Mucosa of rectum (tissue), 2 donors: ENCODE results near the gene FABP1.

Experiments
- H3K27ac ChIP-seq, 2 donors: one replicate each; pipeline ENCODE4 v1.7.0; 2013; ENCODE audit warnings: inconsistent platforms in 2 of 2, low read depth in 2 of 2, low read length in 2 of 2
- H3K27me3 ChIP-seq, 2 donors: one replicate each; pipeline ENCODE4 v1.7.0; 2013; ENCODE audit warnings: low read length in 2 of 2; ENCODE audit not compliant: control insufficient read depth in 2 of 2, insufficient read depth in 2 of 2
- H3K36me3 ChIP-seq, 2 donors: one replicate each; pipeline ENCODE4 v1.7.0; 2013; ENCODE audit warnings: low read length in 2 of 2; ENCODE audit not compliant: control insufficient read depth in 2 of 2, insufficient read depth in 2 of 2
- H3K4me1 ChIP-seq, 2 donors: one replicate each; pipeline ENCODE4 v1.7.0; 2013; ENCODE audit warnings: low read length in 2 of 2, mild to moderate bottlenecking in 1 of 2; ENCODE audit not compliant: control insufficient read depth in 2 of 2, insufficient read depth in 2 of 2
- H3K4me3 ChIP-seq, 2 donors: one replicate each; pipeline ENCODE4 v1.7.0; 2013; ENCODE audit warnings: low read length in 2 of 2
- H3K9ac ChIP-seq, 2 donors: one replicate each; pipeline ENCODE4 v1.7.0; 2013; ENCODE audit warnings: low read length in 2 of 2, low read depth in 1 of 2, mild to moderate bottlenecking in 1 of 2
- H3K9me3 ChIP-seq, 2 donors: one replicate each; pipeline ENCODE4 v1.7.0; 2013; ENCODE audit warnings: low read length in 2 of 2; ENCODE audit not compliant: control insufficient read depth in 2 of 2
- donor health status: healthy.
- donor health status: Normal muscosa, but diverticular disease.

FABP1 gene

DNA sequence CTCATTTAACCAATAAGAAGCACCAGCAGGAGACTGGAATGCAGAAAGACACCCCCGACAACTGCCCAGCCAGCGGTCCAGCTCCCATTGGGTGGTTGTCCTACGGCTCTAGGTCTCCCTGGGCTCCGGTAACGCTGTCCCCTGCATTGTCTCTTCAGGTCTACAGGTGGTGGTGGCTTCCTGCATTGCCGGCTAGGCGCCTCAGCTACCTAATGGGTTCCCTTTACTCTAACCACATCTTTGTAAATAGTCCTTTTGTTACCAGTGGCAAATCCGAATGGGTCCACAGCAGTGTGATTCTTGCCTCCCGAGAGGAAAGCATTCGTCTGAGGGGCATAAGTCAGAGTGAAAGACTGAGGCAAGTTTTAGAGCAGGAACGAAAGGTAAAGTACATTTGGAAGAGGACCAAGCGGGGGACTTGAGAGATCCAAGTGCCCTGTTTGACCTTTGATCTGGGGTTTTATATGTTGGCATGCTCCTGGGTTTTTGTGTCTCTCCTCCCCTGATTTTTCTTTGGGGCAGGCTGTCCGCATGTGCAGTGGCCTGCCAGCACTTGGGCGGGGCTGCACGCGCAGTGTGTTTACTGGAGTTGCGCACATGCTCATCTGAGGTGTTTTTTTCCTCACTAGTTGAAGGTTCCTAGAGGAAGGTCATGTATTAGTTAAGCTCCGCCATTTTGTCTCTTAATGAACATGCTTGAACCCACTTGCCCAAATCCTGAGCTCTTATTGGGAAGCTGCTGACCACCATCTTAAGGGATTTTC, 11.0 kb downstream of the FABP1 start:
- H3K36me3 ChIP-seq, result no peaks in the 10 kb centered on the region
- H3K27me3 ChIP-seq, result no peaks in the 10 kb centered on the region
- H3K4me3 ChIP-seq, result no peak overlapping the region
- H3K9ac ChIP-seq, result no peak overlapping the region
- H3K9me3 ChIP-seq, result no peaks in the 10 kb centered on the region
- H3K4me1 ChIP-seq, result no peaks in the 10 kb centered on the region
- no peak overlapping the region for H3K27ac ChIP-seq

GRCh38 chr2:88115825-88116518, 11.9 kb downstream of the FABP1 start:
- no peak overlapping the region for H3K4me3 ChIP-seq

DNA sequence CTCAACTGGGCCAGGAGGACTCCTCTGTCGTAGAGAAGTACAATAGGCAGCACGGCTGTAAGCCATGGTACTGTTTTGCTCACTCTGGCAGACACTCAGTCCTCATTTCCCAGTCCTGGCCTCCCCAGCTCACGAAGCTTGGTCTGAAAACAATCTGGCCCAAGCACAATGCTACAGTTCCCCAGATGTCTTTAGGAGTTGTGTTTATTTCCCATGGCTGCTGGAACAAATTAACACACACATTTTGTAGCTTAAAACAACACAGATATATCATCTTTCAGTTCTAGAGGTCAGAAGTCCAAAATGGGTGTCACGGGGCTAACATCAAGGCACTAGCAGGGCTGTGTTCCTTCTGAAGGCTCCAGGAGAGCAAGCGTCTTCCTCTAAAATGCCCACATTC, 13.0 kb downstream of the FABP1 start:
- Histone ChIP-seq H3K9ac (no peak overlapping the region), H3K9me3 (no peaks in the 10 kb centered on the region), H3K36me3 (no peaks in the 10 kb centered on the region), H3K27ac (no peak overlapping the region), H3K4me3 (no peak overlapping the region), H3K27me3 (no peaks in the 10 kb centered on the region), H3K4me1 (no peaks in the 10 kb centered on the region)

More at GRCh38 chr2:88115825-88116518, 11.9 kb downstream of the FABP1 start:
- Histone ChIP-seq H3K36me3 (no peaks in the 10 kb centered on the region), H3K9me3 (no peaks in the 10 kb centered on the region), H3K27ac (no peak overlapping the region), H3K27me3 (no peaks in the 10 kb centered on the region), H3K9ac (no peak overlapping the region), H3K4me1 (no peaks in the 10 kb centered on the region)

GRCh38 chr2:88113069-88113468, 14.8 kb downstream of the FABP1 start:
- Histone ChIP-seq H3K36me3 (no peaks in the 10 kb centered on the region), H3K9me3 (no peaks in the 10 kb centered on the region), H3K4me3 (no peak overlapping the region), H3K4me1 (no peaks in the 10 kb centered on the region), H3K9ac (no peak overlapping the region), H3K27ac (no peak overlapping the region), H3K27me3 (no peaks in the 10 kb centered on the region)

DNA sequence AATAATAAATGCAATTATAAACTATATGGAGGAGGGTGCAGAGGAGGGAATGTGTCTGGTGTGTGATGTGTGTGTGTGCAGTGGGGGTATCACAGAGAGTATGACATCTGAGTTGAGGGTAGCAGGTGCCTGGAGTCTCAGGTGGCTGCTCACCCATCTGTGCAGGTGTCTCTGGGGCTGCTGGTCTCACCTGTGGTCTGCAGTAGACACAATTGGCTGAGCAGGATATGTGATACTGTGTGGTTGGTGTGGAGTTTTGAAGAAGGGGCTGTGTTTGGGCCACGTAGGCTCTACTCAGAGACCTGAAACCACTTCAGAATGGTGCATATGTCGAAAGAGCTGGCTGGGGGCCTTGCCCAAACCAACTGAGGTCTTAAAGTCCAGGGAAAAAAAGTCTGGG, 17.0 kb downstream of the FABP1 start:
- H3K36me3 ChIP-seq, result no peaks in the 10 kb centered on the region
- H3K9ac ChIP-seq, result no peak overlapping the region
- H3K27me3 ChIP-seq, result no peaks in the 10 kb centered on the region
- no peak overlapping the region for H3K27ac ChIP-seq
- H3K4me1 ChIP-seq, result no peaks in the 10 kb centered on the region
- H3K9me3 ChIP-seq, result no peaks in the 10 kb centered on the region
- H3K4me3 ChIP-seq, result no peak overlapping the region

DNA sequence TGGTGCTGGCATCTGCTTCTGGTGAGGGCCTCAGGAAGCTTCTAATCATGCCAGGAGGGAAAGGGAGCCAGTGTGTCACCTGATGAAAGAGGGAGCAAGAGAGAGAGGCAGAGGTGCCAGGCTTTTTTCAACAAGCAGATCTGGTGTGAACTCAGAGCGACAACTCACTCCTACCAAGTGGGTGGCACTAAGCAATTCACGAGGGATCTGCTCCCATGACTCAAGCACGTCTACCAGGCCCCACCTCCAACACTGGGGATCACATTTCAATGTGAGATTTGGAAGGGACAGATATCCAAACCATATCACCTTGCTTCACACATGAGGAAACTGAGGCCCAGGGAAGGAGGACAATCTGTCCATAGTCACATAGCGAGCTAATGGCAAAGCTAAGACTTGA, 19.1 kb downstream of the FABP1 start:
- no peaks in the 10 kb centered on the region for H3K4me1 ChIP-seq
- H3K9me3 ChIP-seq, result no peaks in the 10 kb centered on the region
- no peak overlapping the region for H3K4me3 ChIP-seq
- H3K9ac ChIP-seq, result no peak overlapping the region
- no peaks in the 10 kb centered on the region for H3K36me3 ChIP-seq
- no peak overlapping the region for H3K27ac ChIP-seq
- H3K27me3 ChIP-seq, result no peaks in the 10 kb centered on the region

- no peaks in the 10 kb centered on the region for H3K9me3 ChIP-seq
- H3K27ac ChIP-seq, result no peak overlapping the region
- no peaks in the 10 kb centered on the region for H3K36me3 ChIP-seq
- H3K27me3 ChIP-seq, result no peaks in the 10 kb centered on the region
- no peak overlapping the region for H3K4me3 ChIP-seq
- H3K4me1 ChIP-seq, result no peaks in the 10 kb centered on the region
- no peak overlapping the region for H3K9ac ChIP-seq
Observed at GRCh38 chr2:88100489-88100858, 27.4 kb downstream of the FABP1 start.

GRCh38 chr2:88099798-88100488, 27.9 kb downstream of the FABP1 start:
- H3K36me3 ChIP-seq, result no peaks in the 10 kb centered on the region
- no peaks in the 10 kb centered on the region for H3K9me3 ChIP-seq
- no peaks in the 10 kb centered on the region for H3K4me1 ChIP-seq
- no peak overlapping the region for H3K27ac ChIP-seq
- no peak overlapping the region for H3K4me3 ChIP-seq
- no peaks in the 10 kb centered on the region for H3K27me3 ChIP-seq
- no peak overlapping the region for H3K9ac ChIP-seq

GRCh38 chr2:88098558-88098900, 29.3 kb downstream of the FABP1 start:
- Histone ChIP-seq H3K9ac (no peak overlapping the region), H3K27me3 (no peaks in the 10 kb centered on the region), H3K36me3 (no peaks in the 10 kb centered on the region), H3K4me3 (no peak overlapping the region), H3K9me3 (no peaks in the 10 kb centered on the region), H3K4me1 (no peaks in the 10 kb centered on the region), H3K27ac (no peak overlapping the region)

- H3K4me3 ChIP-seq, result no peak overlapping the region
- no peaks in the 10 kb centered on the region for H3K36me3 ChIP-seq
- H3K27me3 ChIP-seq, result no peaks in the 10 kb centered on the region
- no peak overlapping the region for H3K9ac ChIP-seq
- no peak overlapping the region for H3K27ac ChIP-seq
- no peaks in the 10 kb centered on the region for H3K9me3 ChIP-seq
- no peaks in the 10 kb centered on the region for H3K4me1 ChIP-seq
Observed at GRCh38 chr2:88097891-88098557, 29.8 kb downstream of the FABP1 start.
